Sciatic nerve (tissue), 2 donors: ENCODE data around the gene CDK5RAP3. TPM values are rescaled to one million over a fixed set of nuclear protein-coding genes. Genes with fewer than 3 reads are reported as not detected.
"Not testable (repeated sequence)": the region's sequence is repeated elsewhere in the genome, so short reads cannot be mapped to it uniquely, and the experiment has no call there.

Source experiments
- ATAC-seq: fragments of 200-7000 bp; cut with Tn5 transposase; one replicate; pipeline ENCODE4 v1.9.1; 2020; ENCODE audit warnings: mild to moderate bottlenecking, moderate library complexity
- DNase-seq: peaks from one replicate; pipeline ENCODE4 v3.0.0-alpha.2; 2020; ENCODE audit warnings: low spot score
- intact Hi-C: fragments of 100-400 bp; cut with DNase I; formaldehyde crosslinking; loops from one replicate; pipeline ENCODE4 v1.14.2; 2022
- total RNA-seq: library from RNA; stranded (reverse); fragmentation: NEBNext Ultra II Directional; extraction: Animal tissue kit (Norgen Biotek cat#: 25700); gene quantifications from one replicate; pipeline ENCODE4 v1.2.1, GENCODE V29; 2021
- donor health status: DM: no; HTN: no; CAD: no.
- donor health status: DM: no; HTN: no; CAD: no.

CDK5RAP3 gene, protein sequence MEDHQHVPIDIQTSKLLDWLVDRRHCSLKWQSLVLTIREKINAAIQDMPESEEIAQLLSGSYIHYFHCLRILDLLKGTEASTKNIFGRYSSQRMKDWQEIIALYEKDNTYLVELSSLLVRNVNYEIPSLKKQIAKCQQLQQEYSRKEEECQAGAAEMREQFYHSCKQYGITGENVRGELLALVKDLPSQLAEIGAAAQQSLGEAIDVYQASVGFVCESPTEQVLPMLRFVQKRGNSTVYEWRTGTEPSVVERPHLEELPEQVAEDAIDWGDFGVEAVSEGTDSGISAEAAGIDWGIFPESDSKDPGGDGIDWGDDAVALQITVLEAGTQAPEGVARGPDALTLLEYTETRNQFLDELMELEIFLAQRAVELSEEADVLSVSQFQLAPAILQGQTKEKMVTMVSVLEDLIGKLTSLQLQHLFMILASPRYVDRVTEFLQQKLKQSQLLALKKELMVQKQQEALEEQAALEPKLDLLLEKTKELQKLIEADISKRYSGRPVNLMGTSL
- total RNA-seq = 187 TPM

DNA sequence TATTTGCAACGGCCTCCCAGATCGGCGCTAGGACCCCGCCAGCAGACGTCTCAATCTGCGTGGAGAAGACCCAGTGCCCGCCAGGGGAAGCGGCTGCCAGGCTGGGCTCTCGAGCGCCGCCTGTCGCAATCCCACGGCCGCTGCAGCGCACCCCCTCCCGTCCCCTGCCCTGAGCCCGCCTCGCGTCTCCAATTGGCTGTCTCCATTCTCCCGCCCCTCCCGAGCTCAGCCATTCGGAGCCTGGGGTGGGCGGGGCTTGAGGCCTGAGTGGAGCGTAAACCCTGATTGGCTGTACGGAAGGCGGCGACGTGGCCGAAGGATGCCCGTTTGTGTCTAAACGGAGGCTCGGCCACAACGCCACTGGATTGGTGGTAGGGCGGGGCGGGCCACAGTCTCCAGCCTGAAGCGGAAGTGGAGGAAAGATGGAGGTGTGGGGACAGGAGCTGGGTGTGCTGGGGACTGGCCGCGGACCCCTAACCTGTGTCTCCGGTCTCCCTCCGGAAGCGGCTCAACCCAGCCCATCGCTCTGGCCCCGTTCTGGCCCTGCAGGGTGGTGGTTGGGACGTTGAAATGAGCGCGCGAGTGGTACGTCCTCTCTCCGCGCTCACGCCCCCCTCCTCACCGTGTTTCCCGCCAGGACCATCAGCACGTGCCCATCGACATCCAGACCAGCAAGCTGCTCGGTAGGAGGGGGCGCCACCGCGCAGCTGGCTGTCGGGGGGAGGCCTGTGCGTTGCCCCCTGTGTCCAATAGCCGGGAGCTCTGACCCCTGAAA is at the start of gene CDK5RAP3:
CDK5RAP3 (plus strand) TSS at position 389 of the 775 bp plus-strand sequence; CDS start at position 423, 34 bp downstream.
- intact Hi-C loops = no loop called here
- DNase-seq = peak; percentile 100
- ATAC-seq = peak; percentile 100

- DNase-seq (no peak), ATAC-seq (peak; percentile 40)
- intact Hi-C loops = loop anchor here (5.0 kb wide), 1 partner anchor 818 kb away; no protein-coding TSS in a partner anchor
Observed at GRCh38 chr17:47924785-47925677, 45.9 kb upstream of the CDK5RAP3 start.

- intact Hi-C loops = no loop called here
- no peak for ATAC-seq
- no peak for DNase-seq
Observed at GRCh38 chr17:47925678-47925988, 45.3 kb upstream of the CDK5RAP3 start.

- no peak for DNase-seq
- ATAC-seq = no peak
- intact Hi-C loops = no loop called here
Observed at GRCh38 chr17:47927821-47928400, 43.0 kb upstream of the CDK5RAP3 start.

- intact Hi-C loops = no loop called here
- ATAC-seq (no peak), DNase-seq (no peak)
Observed at GRCh38 chr17:47928415-47928814, 42.5 kb upstream of the CDK5RAP3 start.

GRCh38 chr17:47929218-47930000 is 41.5 kb upstream of the CDK5RAP3 start:
- intact Hi-C loops = no loop called here
- ATAC-seq = peak; percentile 88
- DNase-seq = no peak

GRCh38 chr17:47931848-47932247 is 39.1 kb upstream of the CDK5RAP3 start:
- ATAC-seq = no peak
- DNase-seq = no peak
- intact Hi-C loops = no loop called here

- DNase-seq = no peak
- intact Hi-C loops = no loop called here
- ATAC-seq = no peak
Observed at GRCh38 chr17:47934856-47935255, 36.1 kb upstream of the CDK5RAP3 start.

GRCh38 chr17:47935468-47935867 is 35.4 kb upstream of the CDK5RAP3 start:
- DNase-seq, intact Hi-C loops, ATAC-seq: not testable (repeated sequence)

DNA sequence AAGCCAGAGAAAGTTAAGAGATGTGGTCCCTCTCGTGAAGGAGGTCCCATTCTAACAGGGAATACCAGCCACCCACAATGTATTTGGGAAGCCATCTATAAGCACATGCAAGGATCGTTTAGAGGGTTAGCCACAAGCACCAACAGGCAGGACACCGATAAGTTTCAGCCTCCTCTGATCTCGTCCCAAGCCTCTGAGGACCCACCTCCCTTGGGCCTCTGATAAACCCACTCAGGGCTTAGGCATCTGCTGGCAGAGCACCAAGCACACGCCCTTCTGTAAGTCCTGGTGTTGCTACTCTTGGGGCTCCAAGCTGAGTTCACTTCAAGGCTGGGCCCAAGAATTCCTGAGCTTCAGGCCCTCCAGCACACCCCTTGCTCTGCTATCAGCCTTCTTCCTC is 35.0 kb upstream of the CDK5RAP3 start:
- DNase-seq (no peak), ATAC-seq (no peak)
- intact Hi-C loops = no loop called here

DNA sequence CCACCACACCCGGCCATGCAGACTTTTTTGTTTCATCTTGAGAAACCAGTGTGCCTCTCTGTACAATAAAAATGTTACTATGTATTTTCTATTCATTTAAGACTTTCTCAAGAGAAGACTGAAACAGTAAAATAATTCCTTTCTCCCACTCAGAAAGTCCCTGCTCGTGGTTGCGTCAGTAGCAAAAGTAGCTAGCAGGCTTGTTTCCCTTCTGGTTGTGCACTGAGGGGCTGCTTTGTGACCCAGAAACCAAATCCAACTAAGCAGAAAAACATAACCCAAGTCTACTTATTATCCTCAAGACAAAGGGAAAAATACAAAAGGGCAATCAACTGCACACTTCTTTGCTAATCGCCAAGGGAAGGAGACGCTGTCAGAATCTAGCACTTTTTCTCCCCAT is 33.0 kb upstream of the CDK5RAP3 start:
- ATAC-seq = no peak
- no peak for DNase-seq
- intact Hi-C loops = no loop called here

DNA sequence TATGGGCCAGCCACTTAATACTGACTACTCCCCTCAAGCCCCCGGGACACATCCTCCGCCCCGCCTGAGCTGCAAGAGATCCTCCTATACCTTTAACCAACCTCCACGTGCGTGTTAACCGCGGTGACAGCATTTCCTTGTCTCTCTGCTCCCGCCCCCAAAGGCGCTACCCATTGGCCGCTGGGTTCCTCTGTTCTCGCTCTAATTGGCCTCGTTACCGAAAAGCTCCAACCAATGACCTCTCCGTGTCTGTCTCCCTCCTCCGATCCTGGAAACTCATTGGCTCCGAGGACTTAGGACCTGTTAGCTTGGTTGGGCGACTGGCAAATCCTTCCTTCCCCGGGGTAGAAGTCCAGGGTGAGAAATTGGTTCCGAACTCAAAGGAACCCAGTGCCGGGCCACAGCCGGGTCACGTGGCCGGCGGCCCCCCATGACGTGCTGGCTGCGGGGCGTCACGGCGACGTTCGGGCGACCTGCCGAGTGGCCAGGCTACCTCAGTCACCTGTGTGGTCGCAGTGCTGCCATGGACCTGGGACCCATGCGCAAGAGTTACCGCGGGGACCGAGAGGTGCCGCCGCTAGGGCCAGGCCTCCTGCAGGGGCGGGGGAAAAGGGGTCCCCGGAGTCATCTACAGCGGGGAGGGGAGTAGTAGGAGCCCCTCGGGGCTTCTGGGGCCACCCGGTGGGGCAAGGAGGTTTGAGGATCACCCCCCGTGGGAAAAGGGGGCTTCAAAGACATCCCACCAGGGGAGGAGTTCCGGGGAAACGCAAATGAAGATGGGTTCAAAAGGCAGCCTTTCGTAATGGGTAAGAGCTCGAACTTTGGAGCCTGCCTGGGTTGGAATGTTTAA is 29.4 kb upstream of the CDK5RAP3 start, which contains the start of gene PNPO:
PNPO (plus strand) TSS at position 326 of the 850 bp plus-strand sequence; CDS start at position 431, 105 bp downstream.
- peak; percentile 99 for ATAC-seq
- intact Hi-C loops = no loop called here
- DNase-seq = peak; percentile 93

- ATAC-seq (no peak), DNase-seq (no peak)
- intact Hi-C loops = no loop called here
Observed at GRCh38 chr17:47942096-47942510, 28.8 kb upstream of the CDK5RAP3 start.

DNA sequence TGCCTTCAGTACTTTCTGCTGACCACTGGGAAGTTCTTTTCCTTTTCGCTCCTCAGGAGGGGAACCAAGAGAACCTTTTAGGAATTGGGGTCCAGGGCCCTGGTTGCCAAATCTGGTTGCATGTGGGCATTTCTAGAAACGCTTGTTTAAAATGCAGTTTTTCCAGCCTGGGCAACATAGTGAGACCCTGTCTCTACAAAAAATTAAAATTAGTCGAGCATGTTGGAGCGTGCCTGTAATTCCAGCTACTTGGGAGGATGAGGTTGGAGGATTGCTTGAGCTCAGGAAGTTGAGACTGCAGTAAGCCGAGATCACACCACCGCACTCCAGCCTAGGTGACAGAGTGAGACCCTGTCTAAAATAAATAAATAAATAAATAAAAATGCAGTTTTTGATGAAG is 28.3 kb upstream of the CDK5RAP3 start:
- DNase-seq (no peak), ATAC-seq (no peak)
- intact Hi-C loops = no loop called here

- intact Hi-C loops = loop anchor here (5.0 kb wide), 1 partner anchor 48 kb away; the partner anchor contains the start of gene SP2
- ATAC-seq (no peak), DNase-seq (no peak)
Observed at GRCh38 chr17:47945080-47945479, 25.8 kb upstream of the CDK5RAP3 start.

DNA sequence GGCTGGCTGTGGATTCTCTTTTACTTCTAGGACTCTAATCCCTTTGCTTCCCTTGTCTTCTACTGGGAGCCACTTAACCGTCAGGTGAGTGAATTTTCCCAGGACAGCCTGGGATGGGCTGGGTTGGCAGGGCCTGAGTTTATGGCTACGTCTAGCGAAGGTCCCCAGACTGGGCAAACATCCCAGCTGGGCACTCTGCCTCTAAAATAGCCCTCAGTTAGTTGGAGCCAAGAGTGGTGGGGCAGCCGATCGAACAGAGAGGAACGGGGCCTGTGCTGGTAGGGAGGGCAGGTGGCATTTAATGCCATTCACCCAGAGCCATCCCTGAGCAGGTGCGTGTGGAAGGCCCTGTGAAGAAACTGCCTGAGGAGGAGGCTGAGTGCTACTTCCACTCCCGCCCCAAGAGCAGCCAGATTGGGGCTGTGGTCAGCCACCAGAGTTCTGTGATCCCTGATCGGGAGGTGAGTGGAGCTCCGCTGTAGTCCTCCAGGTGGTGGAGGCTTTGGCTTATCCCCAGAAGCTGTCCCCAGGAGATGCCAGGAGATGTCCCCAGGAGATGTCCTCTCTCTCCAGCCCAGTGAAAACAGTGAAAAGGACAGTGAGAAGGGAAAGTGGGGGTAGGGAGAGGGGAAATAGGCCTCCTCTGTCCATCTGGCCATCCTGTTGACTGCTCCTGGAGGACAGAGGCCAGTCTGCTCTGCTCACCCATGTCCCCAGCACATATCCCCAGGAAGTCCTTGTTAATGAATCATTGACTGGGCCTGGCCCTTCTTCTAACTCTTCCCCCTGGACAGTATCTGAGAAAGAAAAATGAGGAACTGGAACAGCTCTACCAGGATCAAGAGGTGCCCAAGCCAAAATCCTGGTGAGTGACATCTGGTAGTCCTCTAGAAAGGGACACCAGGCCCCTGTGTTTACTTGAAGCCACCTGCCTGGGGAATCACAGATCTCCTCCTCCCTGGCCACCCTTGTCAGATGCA is 25.1 kb upstream of the CDK5RAP3 start:
- DNase-seq = no peak
- ATAC-seq = no peak
- intact Hi-C loops = loop anchor here (5.0 kb wide), 1 partner anchor 49 kb away; the partner anchor contains the start of gene SP2
